Measurements from ENCODE around the gene PTPRA.

The PTPRA gene

GRCh38 chr20:3088031-3088430, 214.8 kb downstream of the PTPRA start:
- no peaks in the 10 kb centered on the region for H3K36me3 ChIP-seq (ENCODE audit: control insufficient read depth, insufficient read depth, low read length)
- H3K4me3 ChIP-seq (ENCODE audit: extremely low read depth, insufficient read depth, low read length, poor library complexity, severe bottlenecking): no peak overlapping the region
- H3K27ac ChIP-seq (ENCODE audit: low read depth, low read length, severe bottlenecking): no peak overlapping the region
- H3K4me1 ChIP-seq (ENCODE audit: control insufficient read depth, insufficient read depth, low read length, poor library complexity, severe bottlenecking): peaks cover 11% of the 10 kb centered on the region
- 78 to 81% methylated on average over 5 to 7 of the region's 7 CpGs for WGBS, 2 experiments (ENCODE audit: insufficient coverage in 2 of 2)
- H3K9me3 ChIP-seq (ENCODE audit: control insufficient read depth, low read length): no peaks in the 10 kb centered on the region

Data from mesodermal cell (in vitro differentiated cells).